IMR-90 (cell line): Measurements from ENCODE around the gene CFAP97D1.
"Not testable (repeated sequence)": the region's sequence is repeated elsewhere in the genome, so short reads cannot be mapped to it uniquely, and the experiment has no call there.

ENCODE experiments used
- BHLHE40 ChIP-seq: fragments of 150-350 bp; IDR thresholded peaks from 2 replicates; pipeline ENCODE4 v1.6.1; 2016; ENCODE audit warnings: mild to moderate bottlenecking, low read depth, low read length
- CEBPB ChIP-seq: IDR thresholded peaks from 2 replicates; pipeline ENCODE4 v1.6.1; 2012; ENCODE audit warnings: low read depth, low read length, improper control_type of control experiment
- FOS ChIP-seq: fragments of 150-350 bp; IDR thresholded peaks from 2 replicates; pipeline ENCODE4 v1.6.1; 2016; ENCODE audit warnings: low read depth, low read length
- MAFK ChIP-seq: IDR thresholded peaks from 2 replicates; pipeline ENCODE4 v1.6.1; 2012; ENCODE audit warnings: low read depth, low read length, improper control_type of control experiment
- MXI1 ChIP-seq: IDR thresholded peaks from 2 replicates; pipeline ENCODE4 v1.6.1; 2012; ENCODE audit warnings: low read depth, mild to moderate bottlenecking, low read length, moderate library complexity, borderline replicate concordance
- NFE2L2 ChIP-seq: fragments of 150-350 bp; IDR thresholded peaks from 2 replicates; pipeline ENCODE4 v1.6.1; 2016; ENCODE audit warnings: low read depth, mild to moderate bottlenecking, low read length
- POLR2A ChIP-seq: IDR thresholded peaks from 2 replicates; pipeline ENCODE4 v1.6.1; 2012; ENCODE audit warnings: mild to moderate bottlenecking, low read depth, low read length
- RAD21 ChIP-seq: IDR thresholded peaks from 2 replicates; pipeline ENCODE4 v1.6.1; 2012; ENCODE audit warnings: low read length, improper control_type of control experiment
- RCOR1 ChIP-seq: IDR thresholded peaks from 2 replicates; pipeline ENCODE4 v1.6.1; 2012; ENCODE audit warnings: mild to moderate bottlenecking, low read length, improper control_type of control experiment; ENCODE audit not compliant: insufficient replicate concordance
- RFX5 ChIP-seq: IDR thresholded peaks from 2 replicates; pipeline ENCODE4 v1.8.0; 2012; ENCODE audit warnings: low read depth, mild to moderate bottlenecking, low read length, moderate library complexity
- SMC3 ChIP-seq: fragments of 150-350 bp; IDR thresholded peaks from 2 replicates; pipeline ENCODE4 v1.6.1; 2016; ENCODE audit warnings: low read depth, mild to moderate bottlenecking, antibody characterized with exemption, low read length, moderate library complexity
- TF ChIP-seq, protein P1 (sequence below): fragments of 150-350 bp; IDR thresholded peaks from 2 replicates; pipeline ENCODE4 v1.6.1; 2017; ENCODE audit warnings: mild to moderate bottlenecking, antibody characterized with exemption, low read length, low read depth
- TF ChIP-seq, protein P2 (sequence below): conservative IDR thresholded peaks from 2 replicates; pipeline ENCODE4 v1.5.1; 2012; ENCODE audit warnings: mild to moderate bottlenecking, low read depth, low read length, improper control_type of control experiment
- TF ChIP-seq, protein P3 (sequence below): fragments of 150-350 bp; IDR thresholded peaks from 2 replicates; pipeline ENCODE4 v1.6.1; 2016; ENCODE audit warnings: low read depth, mild to moderate bottlenecking, low read length, moderate library complexity, borderline replicate concordance

DNA sequence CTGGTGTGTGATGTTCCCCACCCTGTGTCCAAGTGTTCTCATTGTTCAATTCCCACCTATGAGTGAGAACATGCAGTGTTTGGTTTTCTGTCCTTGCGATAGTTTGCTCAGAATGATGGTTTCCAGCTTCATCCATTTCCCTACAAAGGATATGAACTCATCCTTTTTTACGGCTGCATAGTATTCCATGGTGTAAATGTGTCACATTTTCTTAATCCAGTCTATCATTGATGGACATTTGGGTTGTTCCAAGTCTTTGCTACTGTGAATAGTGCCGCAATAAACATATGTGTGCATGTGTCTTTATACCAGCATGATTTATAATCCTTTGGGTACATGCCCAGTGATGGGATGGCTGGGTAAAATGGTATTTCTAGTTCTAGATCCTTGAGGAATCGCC lies 12.4 kb downstream of the CFAP97D1 start:
- not testable (repeated sequence) for TF ChIP-seq BHLHE40, NFE2L2, POLR2A, RFX5, RAD21, CEBPB, SMC3, MAFK, FOS, MXI1, RCOR1
- TF ChIP-seq, protein P1, sequence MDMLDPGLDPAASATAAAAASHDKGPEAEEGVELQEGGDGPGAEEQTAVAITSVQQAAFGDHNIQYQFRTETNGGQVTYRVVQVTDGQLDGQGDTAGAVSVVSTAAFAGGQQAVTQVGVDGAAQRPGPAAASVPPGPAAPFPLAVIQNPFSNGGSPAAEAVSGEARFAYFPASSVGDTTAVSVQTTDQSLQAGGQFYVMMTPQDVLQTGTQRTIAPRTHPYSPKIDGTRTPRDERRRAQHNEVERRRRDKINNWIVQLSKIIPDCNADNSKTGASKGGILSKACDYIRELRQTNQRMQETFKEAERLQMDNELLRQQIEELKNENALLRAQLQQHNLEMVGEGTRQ: not testable (repeated sequence)
- TF ChIP-seq, protein P2, sequence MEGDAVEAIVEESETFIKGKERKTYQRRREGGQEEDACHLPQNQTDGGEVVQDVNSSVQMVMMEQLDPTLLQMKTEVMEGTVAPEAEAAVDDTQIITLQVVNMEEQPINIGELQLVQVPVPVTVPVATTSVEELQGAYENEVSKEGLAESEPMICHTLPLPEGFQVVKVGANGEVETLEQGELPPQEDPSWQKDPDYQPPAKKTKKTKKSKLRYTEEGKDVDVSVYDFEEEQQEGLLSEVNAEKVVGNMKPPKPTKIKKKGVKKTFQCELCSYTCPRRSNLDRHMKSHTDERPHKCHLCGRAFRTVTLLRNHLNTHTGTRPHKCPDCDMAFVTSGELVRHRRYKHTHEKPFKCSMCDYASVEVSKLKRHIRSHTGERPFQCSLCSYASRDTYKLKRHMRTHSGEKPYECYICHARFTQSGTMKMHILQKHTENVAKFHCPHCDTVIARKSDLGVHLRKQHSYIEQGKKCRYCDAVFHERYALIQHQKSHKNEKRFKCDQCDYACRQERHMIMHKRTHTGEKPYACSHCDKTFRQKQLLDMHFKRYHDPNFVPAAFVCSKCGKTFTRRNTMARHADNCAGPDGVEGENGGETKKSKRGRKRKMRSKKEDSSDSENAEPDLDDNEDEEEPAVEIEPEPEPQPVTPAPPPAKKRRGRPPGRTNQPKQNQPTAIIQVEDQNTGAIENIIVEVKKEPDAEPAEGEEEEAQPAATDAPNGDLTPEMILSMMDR: not testable (repeated sequence)
- TF ChIP-seq, protein P3, sequence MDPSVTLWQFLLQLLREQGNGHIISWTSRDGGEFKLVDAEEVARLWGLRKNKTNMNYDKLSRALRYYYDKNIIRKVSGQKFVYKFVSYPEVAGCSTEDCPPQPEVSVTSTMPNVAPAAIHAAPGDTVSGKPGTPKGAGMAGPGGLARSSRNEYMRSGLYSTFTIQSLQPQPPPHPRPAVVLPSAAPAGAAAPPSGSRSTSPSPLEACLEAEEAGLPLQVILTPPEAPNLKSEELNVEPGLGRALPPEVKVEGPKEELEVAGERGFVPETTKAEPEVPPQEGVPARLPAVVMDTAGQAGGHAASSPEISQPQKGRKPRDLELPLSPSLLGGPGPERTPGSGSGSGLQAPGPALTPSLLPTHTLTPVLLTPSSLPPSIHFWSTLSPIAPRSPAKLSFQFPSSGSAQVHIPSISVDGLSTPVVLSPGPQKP: not testable (repeated sequence)
